Mesenchymal stem cell (in vitro differentiated cells and primary cell): ENCODE results near the gene NGF.

Source experiments
- DNase-seq: peaks from one replicate; pipeline ENCODE4 v3.0.0-alpha.2; 2013
- H2AFZ ChIP-seq: one replicate; pipeline ENCODE4 v1.6.1; 2013; ENCODE audit warnings: low read depth, mild to moderate bottlenecking, control low read depth, inconsistent platforms, low read length, moderate library complexity
- H2AK5ac ChIP-seq: 2 replicates; pipeline ENCODE4 v1.6.1; 2013; ENCODE audit warnings: low read length, moderate library complexity, mild to moderate bottlenecking, inconsistent platforms; ENCODE audit not compliant: severe bottlenecking
- H2BK120ac ChIP-seq: one replicate; pipeline ENCODE4 v1.6.1; 2013; ENCODE audit warnings: low read depth, mild to moderate bottlenecking, inconsistent platforms, low read length, moderate library complexity
- H2BK12ac ChIP-seq, 2 experiments: one replicate each; pipeline ENCODE4 v1.6.1; 2013; ENCODE audit warnings: inconsistent platforms in 2 of 2, low read length in 2 of 2, mild to moderate bottlenecking in 2 of 2, moderate library complexity in 2 of 2, control low read depth in 1 of 2
- H2BK15ac ChIP-seq: one replicate; pipeline ENCODE4 v1.6.1; 2013; ENCODE audit warnings: mild to moderate bottlenecking, low read depth, inconsistent platforms; ENCODE audit not compliant: poor library complexity, severe bottlenecking
- H2BK5ac ChIP-seq: 2 replicates; pipeline ENCODE4 v1.6.1; 2013; ENCODE audit warnings: low read depth, mild to moderate bottlenecking, low read length, control low read depth, inconsistent platforms; ENCODE audit not compliant: poor library complexity, severe bottlenecking
- H3K14ac ChIP-seq, 2 experiments: one replicate each; pipeline ENCODE4 v1.6.1; 2013; ENCODE audit warnings: inconsistent platforms in 2 of 2, low read length in 2 of 2, control low read depth in 1 of 2, mild to moderate bottlenecking in 1 of 2, moderate library complexity in 1 of 2
- H3K18ac ChIP-seq, 2 experiments: one replicate each; pipeline ENCODE4 v1.6.1; 2013; ENCODE audit warnings: inconsistent platforms in 2 of 2, low read length in 2 of 2, control low read depth in 1 of 2, low read depth in 1 of 2, mild to moderate bottlenecking in 1 of 2
- H3K23ac ChIP-seq, 2 experiments: one replicate each; pipeline ENCODE4 v1.6.1; 2013; ENCODE audit warnings: inconsistent platforms in 2 of 2, low read length in 2 of 2, mild to moderate bottlenecking in 2 of 2, moderate library complexity in 2 of 2, control low read depth in 1 of 2
- H3K27ac ChIP-seq: 2 replicates; pipeline ENCODE4 v1.5.1; 2013; ENCODE audit warnings: mild to moderate bottlenecking, moderate library complexity, low read length, control low read depth, inconsistent platforms; ENCODE audit not compliant: poor library complexity, severe bottlenecking
- H3K27me3 ChIP-seq, 2 experiments: 2 replicates each; pipeline versions ENCODE4 v1.6.1 to v1.7.0; 2013; ENCODE audit warnings: low read length in 2 of 2, mild to moderate bottlenecking in 2 of 2, moderate library complexity in 2 of 2, control low read depth in 1 of 2, inconsistent platforms in 1 of 2; ENCODE audit not compliant: control insufficient read depth in 1 of 2, insufficient read depth in 1 of 2
- H3K36me3 ChIP-seq, 2 experiments: 2 replicates each; pipeline versions ENCODE4 v1.6.1 to v1.7.0; 2013; ENCODE audit warnings: low read length in 2 of 2, control low read depth in 1 of 2, inconsistent platforms in 1 of 2, low read depth in 1 of 2, mild to moderate bottlenecking in 1 of 2; ENCODE audit not compliant: insufficient read depth in 2 of 2, control insufficient read depth in 1 of 2
- H3K4ac ChIP-seq, 2 experiments: one replicate each; pipeline ENCODE4 v1.6.1; 2013; ENCODE audit warnings: inconsistent platforms in 2 of 2, low read length in 2 of 2, mild to moderate bottlenecking in 2 of 2, moderate library complexity in 2 of 2, control low read depth in 1 of 2, low read depth in 1 of 2
- H3K4me1 ChIP-seq: 2 replicates; pipeline ENCODE4 v1.6.1; 2013; ENCODE audit warnings: low read depth, low read length, control low read depth; ENCODE audit not compliant: control insufficient read depth, insufficient read depth
- H3K4me2 ChIP-seq: 2 replicates; pipeline ENCODE4 v1.6.1; 2013; ENCODE audit warnings: low read length, mild to moderate bottlenecking, inconsistent platforms; ENCODE audit not compliant: poor library complexity, severe bottlenecking
- H3K4me3 ChIP-seq, 2 experiments: 2 replicates each; pipeline versions ENCODE4 v1.5.1 to v1.7.0; 2013; ENCODE audit warnings: low read length in 2 of 2, mild to moderate bottlenecking in 2 of 2, control low read depth in 1 of 2, low read depth in 1 of 2; ENCODE audit not compliant: insufficient read depth in 1 of 2
- H3K79me1 ChIP-seq: replicated peaks from 2 replicates; pipeline ENCODE4 v1.6.1; 2013; ENCODE audit warnings: mild to moderate bottlenecking, control low read depth, low read length, inconsistent platforms; ENCODE audit not compliant: poor library complexity, severe bottlenecking
- H3K9ac ChIP-seq: 2 replicates; pipeline ENCODE4 v1.7.0; 2013; ENCODE audit warnings: mild to moderate bottlenecking, low read length, moderate library complexity
- H3K9me3 ChIP-seq: 2 replicates; pipeline ENCODE4 v1.7.0; 2013; ENCODE audit warnings: mild to moderate bottlenecking, low read length; ENCODE audit not compliant: control insufficient read depth
- H4K8ac ChIP-seq: one replicate; pipeline ENCODE4 v1.6.1; 2013; ENCODE audit warnings: inconsistent platforms, mild to moderate bottlenecking, low read length, moderate library complexity
- H4K91ac ChIP-seq: one replicate; pipeline ENCODE4 v1.6.1; 2013; ENCODE audit warnings: mild to moderate bottlenecking, low read length, inconsistent platforms
- WGBS: methylation state at CpG from one replicate; pipeline ENCODE4 v1.1.7; 2013; ENCODE audit warnings: mixed read lengths; 5-methylcytosine and 5-hydroxymethylcytosine counted together

NGF gene

DNA sequence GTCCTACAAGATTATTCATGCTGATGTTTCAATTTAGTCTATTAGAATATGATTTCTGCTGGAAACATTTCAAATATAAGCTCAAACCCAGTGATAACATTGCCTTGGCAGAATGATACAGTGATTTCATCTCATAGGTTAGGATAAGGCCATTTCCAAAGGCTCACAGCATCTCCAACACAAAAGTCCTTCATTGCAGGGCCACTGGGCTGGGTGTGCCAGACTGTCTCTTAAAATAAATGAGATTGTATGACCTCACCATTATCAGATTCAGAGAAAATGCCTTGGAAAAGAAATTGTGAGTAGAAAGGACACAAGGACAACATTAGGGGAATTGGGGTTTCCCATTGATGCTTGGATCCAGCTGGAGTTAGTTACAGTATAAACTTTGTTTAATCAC, 30.4 kb downstream of the NGF start:
- Histone ChIP-seq H4K91ac (no peak overlapping the region), H3K27me3 (no peaks in the 10 kb centered on the region), H2BK12ac (no peak overlapping the region), H3K4ac (no peak overlapping the region), H3K4me1 (peaks cover under 1% of the 10 kb centered on the region), H2AFZ (no peak overlapping the region), H3K4me3 (no peak overlapping the region), H2BK120ac (no peak overlapping the region), H3K9me3 (no peaks in the 10 kb centered on the region), H4K8ac (no peak overlapping the region), H2AK5ac (no peak overlapping the region), H3K79me1 (no peaks in the 10 kb centered on the region), H2BK15ac (no peak overlapping the region), H3K18ac (no peak overlapping the region), H3K27ac (no peak overlapping the region), H3K36me3 (no peaks in the 10 kb centered on the region), H3K14ac (no peak overlapping the region), H3K9ac (no peak overlapping the region), H3K23ac (no peak overlapping the region), H3K4me2 (no peak overlapping the region), H2BK5ac (no peak overlapping the region)
- no peak for DNase-seq

GRCh38 chr1:115306146-115306545, 31.9 kb downstream of the NGF start:
- Histone ChIP-seq H2AK5ac (no peak overlapping the region), H3K36me3 (no peaks in the 10 kb centered on the region), H3K23ac (no peak overlapping the region), H3K4me1 (peaks cover 5% of the 10 kb centered on the region), H3K14ac (no peak overlapping the region), H4K8ac (no peak overlapping the region), H2BK15ac (no peak overlapping the region), H2AFZ (no peak overlapping the region), H2BK12ac (no peak overlapping the region), H3K18ac (no peak overlapping the region), H3K4ac (no peak overlapping the region), H3K27me3 (no peaks in the 10 kb centered on the region), H3K4me2 (no peak overlapping the region), H4K91ac (no peak overlapping the region), H3K9me3 (no peaks in the 10 kb centered on the region), H2BK120ac (no peak overlapping the region), H3K4me3 (no peak overlapping the region), H3K9ac (no peak overlapping the region), H2BK5ac (no peak overlapping the region), H3K79me1 (no peaks in the 10 kb centered on the region), H3K27ac (no peak overlapping the region)
- WGBS = 93% methylated on average over 2 of the region's 2 CpGs
- DNase-seq = no peak

DNA sequence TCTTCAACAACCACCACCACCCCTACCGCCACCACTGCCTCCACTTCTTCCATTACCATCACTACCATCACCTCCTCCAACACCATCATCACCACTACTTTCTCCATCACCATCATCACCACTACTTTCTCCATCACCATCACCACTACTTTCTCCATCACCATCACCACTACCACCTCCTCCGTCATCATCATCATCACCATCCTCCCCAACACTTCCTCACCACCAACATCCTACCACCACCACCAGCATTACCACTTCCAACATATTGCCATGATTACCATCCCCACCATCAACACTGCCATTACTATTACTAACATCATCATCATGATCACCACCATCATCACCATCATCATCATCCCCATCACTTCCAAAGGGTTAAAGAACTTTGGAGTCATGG, 34.7 kb downstream of the NGF start:
- Histone ChIP-seq H3K36me3 (no peaks in the 10 kb centered on the region), H2BK15ac (no peak overlapping the region), H3K9ac (no peak overlapping the region), H2AK5ac (no peak overlapping the region), H3K4me1 (peaks cover 9% of the 10 kb centered on the region), H3K4me2 (no peak overlapping the region), H3K14ac (no peak overlapping the region), H3K27ac (no peak overlapping the region), H3K18ac (no peak overlapping the region), H2BK120ac (no peak overlapping the region), H3K27me3 (no peaks in the 10 kb centered on the region), H4K91ac (no peak overlapping the region), H3K4me3 (no peak overlapping the region), H3K23ac (no peak overlapping the region), H2BK5ac (no peak overlapping the region), H3K4ac (no peak overlapping the region), H4K8ac (no peak overlapping the region), H2AFZ (no peak overlapping the region), H3K9me3 (no peaks in the 10 kb centered on the region), H3K79me1 (no peaks in the 10 kb centered on the region), H2BK12ac (no peak overlapping the region)
- no peak for DNase-seq
- WGBS = 97% methylated on average over 2 of the region's 2 CpGs

- Histone ChIP-seq H3K4ac (no peak overlapping the region), H3K79me1 (no peaks in the 10 kb centered on the region), H2BK12ac (no peak overlapping the region), H3K27me3 (no peaks in the 10 kb centered on the region), H2AK5ac (no peak overlapping the region), H3K4me3 (no peak overlapping the region), H3K27ac (no peak overlapping the region), H3K18ac (no peak overlapping the region), H3K23ac (no peak overlapping the region), H3K4me2 (no peak overlapping the region), H4K8ac (peak overlapping the region; percentile 45), H2AFZ (no peak overlapping the region), H3K14ac (peak overlapping the region in 1 of 2 experiments; percentile 44), H2BK5ac (no peak overlapping the region), H3K9ac (peak overlapping the region; percentile 67), H3K9me3 (no peaks in the 10 kb centered on the region), H2BK15ac (no peak overlapping the region), H2BK120ac (no peak overlapping the region), H4K91ac (no peak overlapping the region), H3K36me3 (no peaks in the 10 kb centered on the region), H3K4me1 (peaks cover 9% of the 10 kb centered on the region)
- WGBS = 60% methylated on average over 8 of the region's 9 CpGs
- DNase-seq = peak; percentile 24
These were observed 35.6 kb downstream of the NGF start for GRCh38 chr1:115302390-115302961.
